HG02885 (cell line): Measurements from ENCODE around the gene ZNF578.
"Not testable (repeated sequence)": the region's sequence is repeated elsewhere in the genome, so short reads cannot be mapped to it uniquely, and the experiment has no call there.

ENCODE experiments used
- ATAC-seq: cut with Tn5 transposase; IDR thresholded peaks from one replicate; pipeline ENCODE4 v1.9.1; 2021; ENCODE audit warnings: mild to moderate bottlenecking; ENCODE audit not compliant: unreplicated experiment, poor library complexity

The ZNF578 gene

DNA sequence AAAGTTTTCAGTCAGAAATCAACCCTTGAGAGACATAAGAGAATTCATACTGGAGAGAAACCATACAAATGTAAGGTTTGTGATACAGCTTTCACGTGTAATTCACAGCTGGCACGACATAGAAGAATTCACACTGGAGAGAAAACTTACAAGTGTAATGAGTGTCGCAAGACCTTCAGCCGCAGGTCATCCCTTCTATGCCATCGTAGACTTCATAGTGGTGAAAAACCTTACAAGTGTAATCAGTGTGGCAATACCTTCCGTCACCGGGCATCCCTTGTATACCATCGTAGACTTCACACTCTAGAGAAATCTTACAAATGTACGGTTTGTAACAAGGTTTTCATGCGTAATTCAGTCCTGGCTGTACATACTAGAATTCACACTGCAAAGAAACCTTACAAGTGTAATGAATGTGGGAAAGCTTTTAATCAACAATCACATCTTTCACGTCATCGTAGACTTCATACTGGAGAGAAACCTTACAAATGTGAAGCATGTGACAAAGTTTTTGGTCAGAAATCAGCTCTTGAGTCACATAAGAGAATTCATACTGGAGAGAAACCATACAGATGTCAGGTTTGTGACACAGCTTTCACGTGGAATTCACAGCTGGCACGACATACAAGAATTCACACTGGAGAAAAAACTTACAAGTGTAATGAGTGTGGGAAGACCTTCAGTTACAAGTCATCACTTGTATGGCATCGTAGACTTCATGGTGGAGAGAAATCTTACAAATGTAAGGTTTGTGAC is 101.0 kb downstream of the ZNF578 start:
- ATAC-seq = no peak

DNA sequence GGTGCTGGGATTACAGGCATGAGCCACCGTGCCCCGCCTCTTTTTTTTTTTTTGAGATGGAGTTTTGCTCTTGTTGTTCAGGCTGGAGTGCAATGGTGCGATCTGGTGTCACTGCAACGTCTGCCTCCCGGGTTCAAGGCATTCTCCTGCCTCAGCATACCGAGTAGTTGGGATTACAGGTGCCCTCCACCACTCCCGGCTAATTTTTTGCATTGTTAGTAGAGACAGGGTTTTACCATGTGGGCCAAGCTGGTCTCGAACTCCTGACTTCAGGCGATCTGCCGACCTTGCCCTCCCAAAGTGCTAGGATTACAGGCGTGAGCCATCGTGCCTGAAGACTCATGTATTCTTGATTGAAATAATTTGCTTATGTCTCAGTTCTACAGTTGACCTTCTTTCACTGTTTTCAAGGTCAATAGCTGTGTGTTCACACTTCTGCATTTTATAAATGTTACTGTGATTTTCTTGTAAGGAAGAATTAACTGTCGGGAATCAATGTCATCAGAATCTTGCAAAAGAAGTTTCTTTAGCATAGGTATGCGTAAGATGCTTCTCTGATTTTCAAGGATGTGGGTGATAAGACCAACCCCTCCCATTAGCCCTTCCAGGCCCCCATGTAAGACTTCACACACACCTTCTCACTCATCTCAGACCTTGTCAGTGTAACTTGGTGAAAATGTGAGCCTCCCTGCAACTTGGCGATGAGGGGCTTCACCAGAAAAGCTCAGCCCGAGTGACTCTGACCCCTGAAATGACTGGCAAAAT is 104.1 kb downstream of the ZNF578 start:
- no peak for ATAC-seq

DNA sequence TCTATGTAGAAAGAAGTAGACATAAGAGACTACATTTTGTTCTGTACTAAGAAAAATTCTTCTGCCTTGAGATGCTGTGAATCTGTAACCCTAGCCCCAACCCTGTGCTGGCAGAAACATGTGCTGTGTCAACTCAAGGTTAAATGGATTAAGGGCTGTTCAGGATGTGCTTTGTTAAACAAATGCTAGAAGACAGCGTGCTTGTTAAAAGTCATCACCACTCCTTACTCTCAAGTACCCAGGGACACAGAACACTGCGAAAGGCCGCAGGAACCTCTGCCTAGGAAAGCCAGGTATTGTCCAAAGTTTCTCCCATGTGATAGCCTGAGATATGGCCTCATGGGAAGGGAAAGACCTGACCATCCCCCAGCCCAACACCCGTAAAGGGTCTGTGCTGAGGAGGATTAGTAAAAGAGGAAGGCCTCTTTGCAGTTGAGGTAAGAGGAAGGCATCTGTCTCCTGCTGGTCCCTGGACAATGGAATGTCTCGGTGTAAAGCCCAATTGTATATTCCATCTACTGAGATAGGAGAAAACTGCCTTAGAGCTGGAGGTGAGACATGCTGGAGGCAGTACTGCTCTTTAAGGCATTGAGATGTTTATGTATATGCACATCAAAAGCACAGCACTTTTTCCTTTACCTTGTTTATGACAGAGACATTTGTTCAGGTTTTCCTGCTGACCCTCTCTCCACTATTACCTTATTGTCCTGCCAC is 105.5 kb downstream of the ZNF578 start:
- not testable (repeated sequence) for ATAC-seq

DNA sequence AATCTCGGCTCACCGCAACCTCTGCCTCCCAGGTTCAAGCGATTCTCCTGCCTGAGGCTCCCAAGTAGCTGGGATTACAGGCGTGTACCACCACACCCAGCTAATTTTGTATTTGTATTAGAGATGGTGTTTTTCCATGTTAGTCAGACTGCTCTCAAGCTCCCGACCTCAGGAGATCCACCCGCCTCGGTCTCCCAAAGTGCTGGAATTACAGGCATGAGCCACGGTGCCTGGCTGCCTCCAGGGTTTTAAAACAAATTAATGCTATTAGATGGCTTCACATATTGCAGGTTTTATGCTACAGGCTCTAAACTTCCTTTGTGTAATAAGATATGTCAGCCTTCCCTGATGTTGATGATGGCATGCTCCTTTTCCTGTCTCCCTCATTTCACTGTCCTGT is 108.3 kb downstream of the ZNF578 start:
- ATAC-seq = not testable (repeated sequence)
